Activated naive CD8-positive, alpha-beta T cell treated with anti-CD3 and anti-CD28 coated beads, Interleukin-2, amount 10 ng/mL, durations not matched to agents 7 days and 5 days (primary cell): Measurements from ENCODE around the gene SPEF1. TPM values are rescaled to one million over a fixed set of nuclear protein-coding genes. Genes with fewer than 3 reads are reported as not detected.
"Not testable (repeated sequence)": the region's sequence is repeated elsewhere in the genome, so short reads cannot be mapped to it uniquely, and the experiment has no call there.

Experiments used
- ATAC-seq: fragments of 150-1000 bp; cut with Tn5 transposase; one replicate; pipeline ENCODE4 v1.10.0; 2021; ENCODE audit warnings: low read depth, moderate library complexity
- POLR2A ChIA-PET: fragments of 350-600 bp; sonication (Branson Sonifier 250); formaldehyde crosslinking; loops from one replicate; lab custom pipeline; 2021; ENCODE audit warnings: antibody characterized with exemption; lab: Charles Lee
- DNase-seq: peaks from one replicate; pipeline ENCODE4 v3.0.0; 2021
- H3K27ac Mint-ChIP-seq: one replicate; pipeline ENCODE4 v1.8.0; 2022; ENCODE audit warnings: mild to moderate bottlenecking, mixed read lengths
- H3K27me3 Mint-ChIP-seq: one replicate; pipeline ENCODE4 v1.8.0; 2022; ENCODE audit warnings: mild to moderate bottlenecking, moderate library complexity, mixed read lengths
- H3K36me3 Mint-ChIP-seq: one replicate; pipeline ENCODE4 v1.8.0; 2021; ENCODE audit warnings: mild to moderate bottlenecking, mixed read lengths
- H3K4me1 Mint-ChIP-seq: one replicate; pipeline ENCODE4 v1.8.0; 2021; ENCODE audit warnings: mixed read lengths
- H3K4me3 Mint-ChIP-seq: one replicate; pipeline ENCODE4 v1.8.0; 2022; ENCODE audit warnings: mild to moderate bottlenecking, moderate library complexity, mixed read lengths
- H3K9me3 Mint-ChIP-seq: one replicate; pipeline ENCODE4 v1.8.0; 2021; ENCODE audit warnings: mixed read lengths
- total RNA-seq, 2 experiments: library from RNA; stranded (reverse); gene quantifications; one replicate each; pipeline ENCODE4 v1.2.3, GENCODE V29; 2021

The SPEF1 gene
- total RNA-seq, 2 experiments from 2014 or later, result not detected

DNA sequence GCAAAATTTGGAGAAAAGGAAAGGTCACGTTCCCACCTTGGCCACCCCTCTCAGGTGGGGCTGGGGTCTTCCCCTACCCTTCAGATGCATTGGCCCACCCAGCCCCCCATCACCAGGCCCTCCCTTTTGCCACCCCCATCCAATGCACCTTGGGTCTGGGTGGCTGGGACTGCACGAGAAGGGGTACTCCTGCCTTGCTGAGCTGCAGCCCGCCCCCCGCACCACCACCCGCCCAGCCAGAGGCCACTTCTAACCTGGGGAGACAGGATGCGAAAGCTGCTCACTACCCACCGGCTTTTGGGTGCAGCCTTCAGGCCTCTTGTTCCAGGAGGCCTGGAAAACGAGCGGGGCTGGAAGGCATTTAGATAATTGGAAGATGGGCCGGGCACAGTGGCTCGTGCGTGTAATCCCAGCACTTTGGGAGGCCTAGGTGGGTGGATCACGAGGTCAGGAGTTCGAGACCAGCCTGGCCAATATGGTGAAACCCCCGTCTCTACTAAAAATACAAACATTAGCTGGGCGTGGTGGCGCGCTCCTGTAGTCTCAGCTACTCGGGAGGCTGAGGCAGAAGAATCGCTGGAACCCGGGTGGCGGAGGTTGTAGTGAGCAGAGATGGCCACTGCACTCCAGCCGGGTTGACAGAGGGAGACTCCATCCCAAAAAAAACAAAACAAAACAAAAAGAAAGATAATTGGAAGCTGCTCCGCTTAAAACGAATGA lies 13.6 kb upstream of the SPEF1 start:
- POLR2A ChIA-PET, result interaction anchor here (1.5 to 2.9 kb wide), 3 partner anchors 10 to 26 kb away, joined by 7 to 16 read pairs (median 15); partner anchors contain the start of gene AP5S1
- no peak for DNase-seq
- H3K27me3 Mint-ChIP-seq, result no peaks in the 10 kb centered on the region
- H3K4me3 Mint-ChIP-seq, result peak overlapping the region; percentile 90
- H3K4me1 Mint-ChIP-seq, result peaks cover 29% of the 10 kb centered on the region
- peaks cover 22% of the 10 kb centered on the region for H3K36me3 Mint-ChIP-seq
- ATAC-seq, result no peak
- H3K9me3 Mint-ChIP-seq, result no peaks in the 10 kb centered on the region
- H3K27ac Mint-ChIP-seq, result peak overlapping the region; percentile 92

DNA sequence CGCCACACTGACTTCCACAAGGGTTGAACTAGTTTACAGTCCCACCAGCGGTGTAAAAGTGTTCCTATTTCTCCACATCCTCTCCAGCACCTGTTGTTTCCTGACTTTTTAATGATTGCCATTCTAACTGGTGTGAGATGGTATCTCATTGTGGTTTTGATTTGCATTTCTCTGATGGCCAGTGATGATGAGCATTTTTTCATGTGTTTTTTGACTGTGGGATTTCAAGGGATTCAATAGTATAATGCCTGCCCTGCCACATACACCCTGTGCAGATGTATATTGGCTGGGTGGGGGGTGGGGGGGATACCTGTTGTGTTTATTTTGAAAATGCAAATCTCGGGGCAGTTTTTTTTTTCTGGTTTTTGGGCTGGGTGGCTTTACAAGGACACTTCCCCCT lies 12.9 kb upstream of the SPEF1 start:
- H3K9me3 Mint-ChIP-seq, H3K27me3 Mint-ChIP-seq, DNase-seq, H3K27ac Mint-ChIP-seq, ATAC-seq, H3K4me3 Mint-ChIP-seq: not testable (repeated sequence)
- POLR2A ChIA-PET, result interaction anchor here (2.3 to 2.9 kb wide), 2 partner anchors 25 to 26 kb away, joined by 15 to 16 read pairs; partner anchors contain the start of gene AP5S1
- peaks cover 18% of the 10 kb centered on the region for H3K36me3 Mint-ChIP-seq
- H3K4me1 Mint-ChIP-seq, result peaks cover 23% of the 10 kb centered on the region

DNA sequence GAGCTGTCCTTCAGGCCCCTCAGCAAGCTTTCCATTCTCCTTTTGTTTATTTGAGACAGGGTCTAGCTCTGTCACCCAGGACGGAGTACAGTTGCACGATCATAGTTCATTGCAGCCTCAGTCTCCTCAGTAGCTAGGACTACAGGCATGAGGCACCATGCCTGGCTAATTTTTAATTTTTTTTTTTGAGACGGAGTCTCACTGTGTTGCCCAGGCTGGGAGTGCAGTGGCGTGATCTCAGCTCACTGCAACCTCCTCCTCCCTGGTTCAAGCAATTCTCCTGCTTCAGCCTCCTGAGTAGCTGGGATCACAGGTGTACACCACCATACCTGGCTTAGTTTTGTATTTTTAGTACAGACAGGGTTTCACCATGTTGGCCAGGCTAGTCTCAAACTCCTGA lies 8.0 kb upstream of the SPEF1 start:
- H3K9me3 Mint-ChIP-seq, H3K4me3 Mint-ChIP-seq, H3K36me3 Mint-ChIP-seq, ATAC-seq, H3K27me3 Mint-ChIP-seq, DNase-seq, H3K27ac Mint-ChIP-seq: not testable (repeated sequence)
- H3K4me1 Mint-ChIP-seq, result peaks cover 24% of the 10 kb centered on the region
- POLR2A ChIA-PET, result interaction anchor here (0.6 to 1.4 kb wide), 3 partner anchors 24 to 31 kb away, joined by 3 to 8 read pairs (median 6); partner anchors contain the start of gene AP5S1

DNA sequence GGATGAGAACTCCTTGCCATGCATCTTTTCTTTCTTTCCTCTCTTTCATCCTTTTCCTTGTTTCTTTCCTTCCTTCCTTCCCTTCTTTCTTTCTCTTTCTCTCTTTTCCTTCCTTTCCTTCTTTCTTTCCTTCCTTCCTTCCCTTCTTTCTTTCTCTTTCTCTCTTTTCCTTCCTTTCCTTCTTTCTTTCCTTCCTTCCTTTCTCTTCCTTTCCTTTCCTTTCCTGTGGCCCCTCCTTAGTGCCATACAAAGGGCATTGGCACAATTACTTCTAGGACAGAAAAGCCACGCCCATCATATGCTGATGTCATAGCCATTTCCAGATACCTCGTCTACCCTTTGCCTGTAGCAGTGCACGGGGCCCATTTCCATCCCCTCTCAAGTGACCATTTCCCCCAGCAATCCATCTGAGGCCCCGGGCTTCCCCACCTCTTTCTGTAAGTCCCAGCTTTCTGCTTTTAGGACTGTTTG lies 7.5 kb upstream of the SPEF1 start:
- Mint-ChIP-seq H3K27ac (peak overlapping the region; percentile 66), H3K4me3 (peak overlapping the region; percentile 41), H3K36me3 (peaks cover 5% of the 10 kb centered on the region), H3K4me1 (peaks cover 23% of the 10 kb centered on the region), H3K27me3 (peaks cover 7% of the 10 kb centered on the region), H3K9me3 (no peaks in the 10 kb centered on the region)
- DNase-seq (no peak), ATAC-seq (no peak)
- POLR2A ChIA-PET, result interaction anchor here (1.3 to 1.4 kb wide), 2 partner anchors 25 to 32 kb away, joined by 6 to 8 read pairs; partner anchors contain the start of gene AP5S1

DNA sequence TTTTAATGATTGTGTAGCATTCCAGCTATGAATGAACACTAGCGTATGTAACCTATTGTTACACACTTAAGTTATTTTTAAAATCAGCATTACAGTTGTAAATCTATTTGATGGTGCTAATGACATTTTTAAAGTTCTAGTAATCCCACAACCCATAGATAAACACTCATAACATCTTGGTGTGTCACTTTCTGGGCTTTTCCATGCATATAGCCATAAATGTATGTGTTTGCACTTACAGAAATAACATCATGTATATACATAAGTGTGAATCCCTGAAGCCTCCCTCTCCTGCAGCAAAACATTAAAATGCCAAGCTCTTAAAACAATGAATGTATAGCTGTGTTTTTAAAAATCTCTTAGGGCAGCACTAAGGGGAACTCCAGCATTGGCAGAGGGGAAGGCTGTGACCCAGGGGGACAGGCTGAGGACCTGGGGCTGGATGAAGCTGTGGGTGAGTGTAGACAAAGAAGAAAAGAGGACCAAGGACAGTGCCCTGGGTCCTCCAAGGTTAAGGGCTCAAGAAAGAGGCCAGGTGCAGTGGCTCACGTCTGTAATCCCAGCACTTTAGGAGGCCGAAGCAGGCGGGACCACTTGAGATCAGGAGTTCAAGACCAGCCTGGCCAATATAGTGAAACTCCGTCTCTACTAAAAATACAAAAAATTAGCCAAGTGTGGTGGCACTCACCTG lies 6.2 kb upstream of the SPEF1 start:
- no peak for ATAC-seq
- Mint-ChIP-seq H3K27me3 (peaks cover 7% of the 10 kb centered on the region), H3K9me3 (no peaks in the 10 kb centered on the region), H3K4me3 (peak overlapping the region; percentile 67), H3K36me3 (peaks cover 5% of the 10 kb centered on the region), H3K4me1 (peaks cover 26% of the 10 kb centered on the region), H3K27ac (no peak overlapping the region)
- DNase-seq, result no peak
- POLR2A ChIA-PET, result interaction anchor here (0.6 to 3.7 kb wide), 12 partner anchors 8 to 298 kb away, joined by 3 to 52 read pairs (median 6); partner anchors contain the start of genes ADISSP, AP5S1 and CDC25B

DNA sequence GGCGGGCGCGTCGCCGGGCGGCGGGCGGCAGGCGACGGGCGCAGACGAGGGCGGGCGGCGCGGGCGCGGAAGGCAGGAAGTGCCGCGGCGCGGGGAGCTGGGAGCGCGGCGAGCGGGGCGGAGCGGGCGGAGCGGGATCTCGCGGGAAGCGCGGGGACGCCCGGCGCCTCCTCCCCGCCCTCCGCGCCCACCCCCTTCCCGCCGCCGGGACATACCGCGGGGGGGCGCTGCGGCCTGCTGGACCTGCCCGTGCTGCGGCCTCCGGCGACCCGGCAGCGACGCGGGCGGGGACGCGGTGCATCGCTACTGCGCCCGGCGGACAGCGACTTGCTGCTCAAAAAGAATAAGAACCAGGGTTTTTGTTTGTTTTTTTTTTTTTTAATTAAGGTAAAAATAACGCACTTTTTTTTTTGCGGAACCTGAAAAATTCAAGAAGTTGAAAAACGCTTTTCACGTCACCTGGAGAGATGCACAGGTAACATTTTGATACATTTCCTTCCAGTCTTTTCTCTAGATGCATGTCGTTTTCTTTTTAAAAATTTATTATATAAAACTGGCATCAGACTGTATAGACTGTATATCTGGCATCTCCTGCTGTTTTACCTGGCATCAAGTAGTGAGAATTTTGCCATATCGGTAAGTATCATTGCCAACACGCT lies 5.5 kb upstream of the SPEF1 start, which contains the start of gene CENPB:
CENPB (minus strand) TSS at position 76 of the 659 bp plus-strand sequence. CDS start 257 bp downstream, outside the sequence.
- H3K27me3 Mint-ChIP-seq, result peaks cover 7% of the 10 kb centered on the region
- ATAC-seq, result peak; percentile 94

DNA sequence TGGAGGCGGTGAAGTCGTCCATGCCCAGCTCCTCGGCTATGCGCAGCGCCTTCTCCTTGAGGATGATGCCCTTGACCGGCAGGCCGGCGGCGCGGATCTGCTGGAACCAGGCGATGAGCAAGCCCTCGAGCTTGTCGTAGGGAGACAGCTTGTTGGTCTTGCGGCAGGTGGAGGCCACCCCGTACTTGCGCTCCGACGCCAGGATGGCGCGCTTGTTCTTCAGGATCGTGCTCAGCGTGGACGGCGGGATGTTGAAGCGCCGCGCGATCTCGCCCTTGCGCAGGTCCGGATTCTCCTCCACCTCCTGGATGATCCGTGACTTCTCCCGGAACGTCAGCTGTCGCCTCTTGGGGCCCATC lies 4.9 kb upstream of the SPEF1 start:
- DNase-seq (peak; percentile 58), ATAC-seq (peak; percentile 25)
- Mint-ChIP-seq H3K36me3 (peaks cover 5% of the 10 kb centered on the region), H3K9me3 (no peaks in the 10 kb centered on the region), H3K27ac (peak overlapping the region; percentile 65), H3K27me3 (peaks cover 7% of the 10 kb centered on the region), H3K4me1 (peaks cover 32% of the 10 kb centered on the region), H3K4me3 (peak overlapping the region; percentile 78)
- POLR2A ChIA-PET, result interaction anchor here (0.6 to 3.7 kb wide), 11 partner anchors 8 to 102 kb away, joined by 3 to 52 read pairs (median 7); partner anchors contain the start of genes ADISSP, AP5S1 and CDC25B

More for the DNA sequence above, 5.5 kb upstream of the SPEF1 start, which contains the start of gene CENPB:
- peak; percentile 99 for DNase-seq
- H3K9me3 Mint-ChIP-seq, result no peaks in the 10 kb centered on the region
- POLR2A ChIA-PET, result interaction anchor here (0.6 to 3.7 kb wide), 18 partner anchors 8 to 298 kb away, joined by 3 to 52 read pairs (median 4); partner anchors contain the start of genes ADISSP, AP5S1 and CDC25B
- peaks cover 5% of the 10 kb centered on the region for H3K36me3 Mint-ChIP-seq
- peak within 1 kb of the TSS; percentile 78 for H3K4me3 Mint-ChIP-seq
- peak within 1 kb of the TSS; percentile 65 for H3K27ac Mint-ChIP-seq
- H3K4me1 Mint-ChIP-seq, result peaks cover 26% of the 10 kb centered on the region

DNA sequence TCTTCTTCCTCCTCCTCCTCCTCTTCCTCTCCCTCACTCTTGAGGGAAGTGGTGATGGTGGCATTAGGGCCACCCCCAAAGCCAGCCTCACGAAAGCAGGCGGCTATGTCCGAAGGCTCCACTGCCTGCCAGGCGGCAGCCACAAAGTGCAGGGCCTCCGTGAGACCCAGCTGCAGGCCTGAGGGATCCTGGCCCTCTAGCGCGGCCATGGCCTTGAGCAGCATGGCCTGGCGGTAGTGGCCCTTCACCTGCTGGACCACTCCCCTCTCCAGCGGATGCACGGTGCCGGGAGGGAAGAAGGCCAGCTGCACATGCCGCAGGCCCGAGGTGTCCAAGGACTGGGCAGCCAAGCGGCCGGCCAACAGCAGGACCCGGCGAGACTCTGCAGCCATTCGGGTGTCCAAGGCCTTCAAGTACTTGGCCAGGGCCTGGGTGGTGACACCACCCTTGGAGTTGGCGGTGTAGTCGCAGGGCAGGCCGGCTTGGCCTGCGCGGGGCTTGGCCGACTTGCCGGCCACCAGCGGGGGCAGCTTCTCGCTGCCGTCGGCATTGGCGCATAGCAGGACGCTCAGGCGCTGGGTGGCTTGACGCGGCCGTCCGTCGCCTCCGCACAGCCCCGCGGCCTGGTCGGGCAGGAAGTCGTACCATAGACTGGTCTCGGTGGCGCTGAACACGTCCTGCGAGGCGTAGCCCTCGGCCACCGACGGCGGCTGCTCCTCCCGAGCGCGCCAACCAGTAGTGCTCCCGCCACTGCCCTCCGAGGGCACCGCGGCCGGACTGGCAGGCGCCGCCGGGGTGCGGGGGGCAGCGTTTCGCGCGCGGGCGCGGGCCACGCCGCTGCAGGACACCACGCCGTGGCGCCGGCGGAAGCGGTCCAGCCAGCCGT lies 4.2 kb upstream of the SPEF1 start:
- H3K27ac Mint-ChIP-seq, result no peak overlapping the region
- peaks cover 10% of the 10 kb centered on the region for H3K27me3 Mint-ChIP-seq
- H3K4me3 Mint-ChIP-seq, result peak overlapping the region; percentile 67
- H3K4me1 Mint-ChIP-seq, result peaks cover 36% of the 10 kb centered on the region
- POLR2A ChIA-PET, result interaction anchor here (0.5 to 3.7 kb wide), 11 partner anchors 8 to 297 kb away, joined by 3 to 52 read pairs (median 7); partner anchors contain the start of genes ADISSP, AP5S1 and CDC25B
- no peak for ATAC-seq
- H3K36me3 Mint-ChIP-seq, result peaks cover 5% of the 10 kb centered on the region
- DNase-seq, result no peak
- no peaks in the 10 kb centered on the region for H3K9me3 Mint-ChIP-seq

DNA sequence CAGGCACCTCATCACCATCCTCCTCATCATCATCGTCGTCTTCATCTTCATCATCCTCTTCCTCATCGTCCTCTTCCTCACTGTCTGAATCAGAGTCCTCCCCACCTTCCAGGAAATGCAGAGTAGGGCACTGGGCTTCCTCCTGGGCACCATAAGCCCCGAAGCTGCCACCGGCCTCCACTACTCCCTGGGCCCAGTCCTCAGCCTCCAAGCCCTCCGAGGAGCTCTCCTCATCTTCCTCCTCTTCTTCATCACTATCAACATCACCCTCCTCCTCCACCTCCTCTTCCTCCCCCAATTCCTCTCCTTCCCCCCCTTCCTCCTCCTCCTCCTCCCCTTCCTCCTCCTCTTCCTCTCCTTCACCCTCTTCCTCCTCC lies 3.6 kb upstream of the SPEF1 start:
- ATAC-seq (no peak), DNase-seq (no peak)
- Mint-ChIP-seq H3K27me3 (peaks cover 15% of the 10 kb centered on the region), H3K4me1 (peaks cover 38% of the 10 kb centered on the region), H3K9me3 (no peaks in the 10 kb centered on the region), H3K36me3 (peaks cover 5% of the 10 kb centered on the region), H3K27ac (peak overlapping the region; percentile 56), H3K4me3 (peak overlapping the region; percentile 67)
- POLR2A ChIA-PET, result interaction anchor here (0.5 to 9.0 kb wide), 7 partner anchors 11 to 298 kb away, joined by 3 to 53 read pairs (median 7); partner anchors contain the start of genes ADISSP, AP5S1 and CDC25B

DNA sequence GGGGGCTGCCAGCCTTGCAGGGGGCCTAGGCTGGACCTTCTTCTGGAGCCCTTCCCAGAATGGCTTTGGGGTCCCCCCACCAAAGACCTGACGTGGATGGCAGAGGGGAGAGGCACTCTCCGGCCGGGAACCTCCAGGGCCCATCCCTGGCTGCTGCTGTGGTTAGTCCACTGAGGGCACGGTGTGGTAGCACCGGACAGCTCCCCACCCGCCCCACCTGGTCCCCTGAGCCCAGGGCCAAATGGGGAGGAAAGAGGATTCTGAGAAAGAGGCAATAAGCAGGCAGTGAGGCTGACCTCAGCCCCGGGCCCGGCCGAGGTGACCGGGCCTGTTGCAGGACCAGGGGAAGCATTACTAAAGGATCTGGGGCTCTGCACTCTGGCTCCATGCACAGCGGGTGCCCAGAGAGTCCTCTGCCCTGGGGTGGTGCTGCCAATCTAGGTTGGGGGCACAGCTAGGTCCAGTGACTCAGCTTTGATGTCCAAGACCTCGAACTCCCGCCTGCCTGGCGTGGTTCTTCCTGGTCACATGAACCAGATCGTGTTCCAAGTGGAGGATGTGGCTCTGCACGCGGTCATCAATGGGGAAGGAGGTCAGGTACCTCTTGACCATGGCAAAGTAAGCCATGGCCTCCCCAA lies 3.1 kb upstream of the SPEF1 start:
- POLR2A ChIA-PET, result interaction anchor here (0.7 to 9.0 kb wide), 5 partner anchors 11 to 298 kb away, joined by 4 to 53 read pairs (median 7); partner anchors contain the start of genes ADISSP, AP5S1 and CDC25B
- Mint-ChIP-seq H3K27ac (peak overlapping the region; percentile 56), H3K36me3 (peaks cover 5% of the 10 kb centered on the region), H3K4me1 (peaks cover 38% of the 10 kb centered on the region), H3K4me3 (peak overlapping the region; percentile 67), H3K27me3 (peaks cover 19% of the 10 kb centered on the region), H3K9me3 (no peaks in the 10 kb centered on the region)
- DNase-seq, result no peak
- no peak for ATAC-seq

DNA sequence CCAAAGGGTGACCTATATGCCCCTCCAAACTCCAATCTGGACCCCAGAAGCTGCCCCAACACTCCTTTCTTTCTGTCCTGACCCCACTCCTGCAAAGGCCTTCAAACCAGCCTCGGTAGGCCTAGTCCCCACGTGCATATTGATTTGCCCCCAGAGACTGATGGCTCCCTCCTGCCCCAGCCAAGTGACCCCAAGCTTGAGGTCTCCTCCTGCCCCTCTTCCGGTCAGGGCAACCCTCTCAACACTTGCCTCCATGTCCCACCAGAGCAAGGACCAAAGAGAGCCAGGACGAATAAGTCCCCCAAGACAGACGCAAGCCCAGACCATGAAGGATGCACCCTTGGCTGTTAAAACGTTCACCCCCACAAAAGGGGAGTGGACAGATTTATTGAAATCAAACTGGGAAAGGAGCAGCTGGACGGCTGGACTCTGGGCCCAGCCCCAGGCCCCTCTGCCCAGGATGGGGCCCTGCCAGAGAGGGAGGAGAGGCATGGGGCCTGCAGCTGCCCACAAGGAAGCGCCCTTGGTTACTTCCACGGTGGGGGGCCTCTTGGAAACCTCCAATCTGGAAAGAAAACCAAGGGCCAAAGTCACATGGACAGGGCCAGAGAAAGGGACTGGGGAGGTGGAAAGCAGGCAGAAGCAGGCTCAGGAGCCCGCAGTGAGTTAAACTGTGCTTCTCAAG lies 2.4 kb upstream of the SPEF1 start:
- POLR2A ChIA-PET, result interaction anchor here (0.7 to 9.0 kb wide), 2 partner anchors 15 to 70 kb away, joined by 4 to 53 read pairs; partner anchors contain the start of gene ADISSP
- Mint-ChIP-seq H3K27me3 (peaks cover 20% of the 10 kb centered on the region), H3K4me1 (peaks cover 33% of the 10 kb centered on the region), H3K36me3 (peaks cover 5% of the 10 kb centered on the region), H3K27ac (no peak overlapping the region), H3K9me3 (no peaks in the 10 kb centered on the region), H3K4me3 (peak overlapping the region; percentile 14)
- DNase-seq (peak; percentile 29), ATAC-seq (no peak)
